ENCODE measurements around the gene KIAA1671. TPM values are rescaled to one million over a fixed set of nuclear protein-coding genes. Genes with fewer than 3 reads are reported as not detected.

Gene KIAA1671
- total RNA-seq, 4 donors from 2014 or later = 7.5 to 26.5 (median 9.1) TPM

DNA sequence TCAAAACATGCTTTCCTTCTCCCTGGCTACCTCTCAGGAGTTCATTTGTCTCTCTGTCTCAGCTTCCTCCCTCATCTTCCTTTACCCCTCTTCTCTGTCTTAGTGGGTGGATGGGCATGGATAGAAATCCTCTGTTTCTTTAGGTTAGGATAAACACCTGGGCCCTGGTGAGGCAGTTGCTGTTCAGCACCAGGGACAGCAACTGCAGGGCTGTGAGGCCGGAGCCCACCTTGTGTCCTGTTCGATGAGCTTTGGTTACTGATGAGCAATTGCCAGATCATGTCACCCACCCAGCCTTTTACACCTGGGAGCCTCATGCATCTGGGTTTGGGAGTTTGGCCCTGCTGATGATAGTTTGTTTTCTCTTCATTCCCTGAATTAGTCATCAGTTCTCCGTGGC lies 241.0 kb downstream of the KIAA1671 start:
- ATAC-seq (ENCODE audit: low FRiP score) = no peak

DNA sequence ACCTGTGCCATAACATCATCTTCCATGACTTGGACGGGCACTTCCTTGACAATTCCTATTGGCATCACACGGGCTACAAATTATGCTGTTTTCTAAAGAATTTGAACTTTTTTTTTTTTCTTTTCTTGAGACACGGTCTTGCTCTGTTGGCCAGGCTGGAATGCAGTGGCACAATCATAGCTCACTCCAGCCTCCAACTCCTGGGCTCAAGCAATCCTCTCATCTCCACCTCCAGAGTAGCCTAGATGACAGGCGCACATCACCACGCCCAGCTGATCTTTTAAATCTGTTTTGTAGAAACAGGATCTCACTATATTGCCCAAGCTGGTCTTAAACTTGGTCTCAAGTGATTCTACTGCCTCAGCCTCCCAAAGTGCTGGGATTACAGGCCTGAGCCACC lies 243.8 kb downstream of the KIAA1671 start:
- ATAC-seq (ENCODE audit: low FRiP score) (no peak), DNase-seq (ENCODE audit: low spot score) (no peak)
- TF ChIP-seq CTCF (IDR thresholded peaks at IDR 0.05) = no peak

More for the DNA sequence above, 241.0 kb downstream of the KIAA1671 start:
- no peak for TF ChIP-seq CTCF (IDR thresholded peaks at IDR 0.05)
- DNase-seq (ENCODE audit: low spot score) = no peak

GRCh38 chr22:25197340-25197739 lies 244.8 kb downstream of the KIAA1671 start:
- ATAC-seq (ENCODE audit: low FRiP score) (no peak), DNase-seq (ENCODE audit: low spot score) (no peak)
- no peak for TF ChIP-seq CTCF (IDR thresholded peaks at IDR 0.05)

DNA sequence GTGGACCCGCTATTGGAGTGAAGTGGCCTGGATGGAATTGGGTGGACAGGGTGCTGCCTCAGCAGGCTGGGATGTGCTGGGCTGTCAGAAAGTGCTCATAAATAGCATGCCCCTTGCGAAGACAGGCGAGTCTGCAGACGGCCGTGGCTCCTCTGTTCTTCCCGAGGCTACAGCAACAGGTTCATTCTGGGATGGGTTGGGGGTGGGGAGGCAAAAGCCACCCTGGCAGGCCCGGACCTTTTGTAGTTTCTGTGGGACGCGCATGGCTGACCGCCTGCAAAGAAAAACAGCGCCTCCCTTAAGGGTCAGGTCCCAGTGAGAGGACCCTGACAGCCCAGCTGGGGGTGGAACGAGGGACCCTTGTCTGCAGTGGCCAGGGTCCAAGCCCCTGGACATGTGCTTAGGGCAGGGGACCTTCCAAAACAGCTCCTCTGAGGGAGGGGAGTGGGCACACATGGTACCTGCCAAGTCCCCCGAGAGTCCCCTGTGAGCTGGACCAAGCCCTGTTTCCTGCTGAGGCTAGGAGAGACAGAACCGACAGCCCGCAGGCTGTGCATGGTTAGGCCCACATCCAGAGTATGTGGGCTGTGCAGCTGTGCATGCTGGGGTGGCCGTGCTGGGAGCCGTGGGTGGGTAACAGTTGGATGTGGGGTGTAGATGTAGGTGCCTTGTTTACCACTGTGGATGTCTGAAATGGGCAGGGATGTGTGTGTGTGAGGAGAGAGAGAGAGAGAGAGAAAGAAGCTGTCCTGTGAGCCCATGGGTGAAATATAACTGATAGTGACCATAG lies 247.4 kb downstream of the KIAA1671 start, which contains the start of gene CRYBB3:
CRYBB3 (plus strand) TSS at position 128 of the 790 bp plus-strand sequence. CDS start 1,539 bp downstream, outside the sequence.
- DNase-seq (ENCODE audit: low spot score) (no peak), ATAC-seq (ENCODE audit: low FRiP score) (no peak)
- no peak for TF ChIP-seq CTCF (IDR thresholded peaks at IDR 0.05)

DNA sequence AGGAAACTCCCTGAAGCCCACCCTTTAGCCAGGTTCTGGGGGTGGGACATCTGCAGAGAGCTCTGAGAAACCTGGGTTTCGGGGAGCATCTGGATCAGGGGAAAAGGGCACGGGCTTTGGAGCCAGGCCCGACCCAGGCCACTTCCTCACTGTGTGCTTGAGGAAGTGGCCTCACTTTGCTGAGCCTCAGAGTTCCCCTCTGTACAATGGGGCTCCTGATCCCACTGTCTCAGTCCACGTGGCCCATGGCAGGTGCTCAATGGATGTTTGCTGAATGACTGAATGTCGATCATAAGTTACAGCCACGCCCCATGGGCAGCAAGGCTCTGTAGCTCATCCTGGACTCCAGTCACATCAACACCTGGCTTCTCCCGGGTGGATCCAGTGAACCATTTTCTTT lies 248.5 kb downstream of the KIAA1671 start:
- TF ChIP-seq CTCF (IDR thresholded peaks at IDR 0.05) = no peak
- ATAC-seq (ENCODE audit: low FRiP score) (no peak), DNase-seq (ENCODE audit: low spot score) (no peak)

DNA sequence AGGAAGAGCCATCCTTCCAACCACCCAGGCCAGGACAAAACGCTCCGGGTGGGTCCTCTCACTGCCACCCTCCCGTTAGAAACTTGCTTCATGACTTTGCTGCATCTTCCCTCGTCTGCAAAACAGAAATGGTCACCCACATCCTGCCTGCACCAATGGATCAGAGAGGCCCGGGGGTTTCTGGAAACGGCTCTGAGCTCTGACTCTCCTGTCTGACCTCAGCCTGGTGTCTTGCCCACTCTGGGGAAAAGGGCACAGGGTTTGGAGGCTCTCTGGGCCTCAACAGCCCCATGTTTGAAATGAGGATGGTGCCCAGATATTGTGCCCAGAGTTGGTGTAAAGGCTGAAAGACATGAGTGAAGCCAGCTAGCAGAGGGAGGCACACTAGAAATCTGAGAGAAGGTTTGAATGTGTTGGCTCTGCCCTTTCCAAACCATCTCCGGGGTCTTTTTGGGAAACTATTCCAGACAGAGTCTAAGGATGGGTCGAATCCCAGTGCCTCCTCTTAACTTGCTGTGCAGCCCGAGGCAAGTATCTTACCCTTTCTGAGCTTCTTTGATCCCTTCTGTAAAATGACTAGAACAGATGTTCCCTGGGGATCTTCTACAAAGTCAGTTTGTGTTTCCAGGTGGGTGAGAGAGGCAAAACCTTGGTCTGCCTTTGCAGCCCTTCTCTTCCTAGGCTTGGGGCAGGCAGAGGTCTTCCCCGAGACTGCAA lies 249.2 kb downstream of the KIAA1671 start:
- TF ChIP-seq CTCF (IDR thresholded peaks at IDR 0.05) = no peak
- DNase-seq (ENCODE audit: low spot score) (no peak), ATAC-seq (ENCODE audit: low FRiP score) (no peak)
